Naive thymus-derived CD4-positive, alpha-beta T cell (primary cell): Measurements from ENCODE around the gene GSDMA. TPM values are rescaled to one million over a fixed set of nuclear protein-coding genes. Genes with fewer than 3 reads are reported as not detected.

Experiments
- ATAC-seq: fragments of 150-1000 bp; cut with Tn5 transposase; 2 replicates; pipeline ENCODE4 v1.10.0; 2021; ENCODE audit warnings: mild to moderate bottlenecking, moderate library complexity
- CTCF ChIA-PET: fragments of 350-600 bp; sonication (Branson Sonifier 250); formaldehyde crosslinking; loops from one replicate; lab custom pipeline; 2021; ENCODE audit warnings: antibody characterized with exemption; lab: Charles Lee
- POLR2A ChIA-PET: fragments of 350-600 bp; sonication (Branson Sonifier 250); formaldehyde crosslinking; loops from one replicate; lab custom pipeline; 2021; ENCODE audit warnings: antibody characterized with exemption, inconsistent platforms; lab: Charles Lee
- DNase-seq, 9 donors: peaks; one replicate each; pipeline versions ENCODE4 v3.0.0 to v3.0.0-alpha.2; 2020 to 2022; ENCODE audit warnings: mixed read lengths in 1 of 9
- H3K27ac ChIP-seq: one replicate; pipeline ENCODE4 v1.7.0; 2013; ENCODE audit warnings: mild to moderate bottlenecking, low read depth, low read length, moderate library complexity
- H3K27me3 ChIP-seq, 2 donors: one replicate each; pipeline ENCODE4 v1.7.0; 2013; ENCODE audit warnings: low read length in 2 of 2, mild to moderate bottlenecking in 2 of 2, moderate library complexity in 2 of 2; ENCODE audit not compliant: control insufficient read depth in 2 of 2, insufficient read depth in 2 of 2
- H3K36me3 ChIP-seq, 3 experiments: 1 replicate in 2 of 3; 2 replicates in 1 of 3; pipeline ENCODE4 v1.7.0; 2013; ENCODE audit warnings: low read length in 3 of 3, mild to moderate bottlenecking in 3 of 3, moderate library complexity in 1 of 3; ENCODE audit not compliant: insufficient read depth in 3 of 3, control insufficient read depth in 2 of 3
- H3K4me1 ChIP-seq, 2 donors: one replicate each; pipeline ENCODE4 v1.7.0; 2013; ENCODE audit warnings: low read length in 2 of 2, mild to moderate bottlenecking in 2 of 2, moderate library complexity in 1 of 2; ENCODE audit not compliant: control insufficient read depth in 2 of 2, insufficient read depth in 2 of 2
- H3K4me3 ChIP-seq: 2 replicates; pipeline ENCODE4 v1.7.0; 2013; ENCODE audit warnings: mild to moderate bottlenecking, low read length
- H3K9me3 ChIP-seq, 3 experiments: 1 replicate in 2 of 3; 2 replicates in 1 of 3; pipeline ENCODE4 v1.7.0; 2013; ENCODE audit warnings: low read length in 3 of 3; ENCODE audit not compliant: control insufficient read depth in 2 of 3
- H3K27ac Mint-ChIP-seq, 9 donors: one replicate each; pipeline ENCODE4 v1.8.0; 2020 to 2022; ENCODE audit warnings: mixed read lengths in 9 of 9, mild to moderate bottlenecking in 8 of 9, moderate library complexity in 5 of 9, inconsistent platforms in 2 of 9
- H3K27me3 Mint-ChIP-seq, 5 donors: one replicate each; pipeline ENCODE4 v1.8.0; 2021 to 2022; ENCODE audit warnings: mixed read lengths in 5 of 5, mild to moderate bottlenecking in 1 of 5
- H3K36me3 Mint-ChIP-seq, 5 donors: one replicate each; pipeline ENCODE4 v1.8.0; 2020 to 2022; ENCODE audit warnings: mixed read lengths in 5 of 5, mild to moderate bottlenecking in 3 of 5, inconsistent platforms in 1 of 5
- H3K4me1 Mint-ChIP-seq, 7 donors: one replicate each; pipeline ENCODE4 v1.8.0; 2020 to 2022; ENCODE audit warnings: mixed read lengths in 7 of 7, mild to moderate bottlenecking in 3 of 7, inconsistent platforms in 1 of 7
- H3K4me3 Mint-ChIP-seq, 10 donors: one replicate each; pipeline ENCODE4 v1.8.0; 2020 to 2022; ENCODE audit warnings: mild to moderate bottlenecking in 10 of 10, mixed read lengths in 10 of 10, moderate library complexity in 6 of 10, inconsistent platforms in 2 of 10
- H3K9me3 Mint-ChIP-seq, 11 donors: one replicate each; pipeline ENCODE4 v1.8.0; 2020 to 2022; ENCODE audit warnings: mixed read lengths in 11 of 11, mild to moderate bottlenecking in 4 of 11, inconsistent platforms in 1 of 11, moderate library complexity in 1 of 11
- intact Hi-C, 2 donors: fragments of 100-400 bp; cut with micrococcal nuclease; formaldehyde crosslinking; loops; one replicate each; pipeline ENCODE4 v1.15.1; 2023
- polyA plus RNA-seq, 2 donors: library from polyadenylated mRNA; unstranded; fragments of 300-500 nt; fragmentation: Illumina TruSeq; gene quantifications; one replicate each; pipeline ENCODE4 v1.2.3, GENCODE V29; 2021
- total RNA-seq, 6 experiments: library from RNA in 5 of 6; stranded (reverse) in 5 of 6; gene quantifications; 1 replicate in 5 of 6; 2 replicates in 1 of 6; pipeline ENCODE4 v1.2.3 and lab custom pipeline; 2021 to 2026

GSDMA gene
- total and polyA plus RNA-seq, 7 experiments from 2014 or later: 0.22 to 2.4 (median 0.69) TPM; not detected in 2

DNA sequence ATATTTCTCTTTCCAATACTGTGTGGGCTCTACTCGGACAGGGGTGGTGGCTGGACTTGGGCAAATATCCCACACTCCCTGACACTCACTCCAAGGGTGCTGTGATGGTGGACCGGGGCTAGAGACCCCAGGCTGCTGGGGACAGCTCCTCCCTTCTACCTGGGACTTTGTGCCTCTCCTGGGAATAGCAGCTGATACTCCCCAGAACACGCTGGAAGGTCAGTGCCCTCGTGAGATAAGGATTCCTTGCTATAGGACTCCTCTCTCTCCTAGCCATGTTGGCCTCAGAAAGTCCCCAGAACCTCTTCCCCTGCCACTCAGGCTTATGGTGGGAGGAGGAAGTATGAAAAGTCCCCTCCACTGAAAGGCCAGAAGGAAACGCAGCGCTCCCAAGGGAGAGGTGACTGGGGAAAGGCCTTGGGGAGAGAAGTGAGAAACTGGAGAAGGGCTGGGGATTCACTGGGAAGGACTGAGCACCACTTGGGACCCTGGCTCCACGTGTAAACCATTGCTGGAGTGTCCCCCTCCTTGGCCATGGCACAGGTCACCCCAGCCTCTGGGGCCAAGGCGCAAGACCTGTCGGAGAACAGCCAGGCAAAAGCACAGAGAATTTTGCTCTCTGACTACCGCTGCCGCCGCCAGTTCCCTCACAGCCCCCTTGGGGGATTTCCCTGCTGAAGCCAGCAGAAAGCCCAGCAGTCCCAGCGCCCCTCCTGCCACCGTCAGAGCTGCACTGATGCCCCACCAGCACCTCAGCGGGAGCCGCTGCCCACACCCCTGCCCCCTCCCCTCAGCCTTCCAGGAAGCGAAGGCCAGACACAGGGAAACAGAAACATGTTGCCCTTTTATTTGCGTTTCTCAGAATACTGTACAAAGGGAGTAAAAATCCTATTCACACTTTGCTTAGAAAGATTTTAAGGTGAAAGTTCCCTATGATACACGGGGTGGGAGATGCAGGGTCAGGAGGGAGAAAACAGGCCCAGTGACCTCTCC, 42.3 kb upstream of the GSDMA start:
- intact Hi-C loops: no loop called here
- H3K27me3 Mint-ChIP-seq: no peaks in the 10 kb centered on the region
- H3K27ac ChIP-seq: peak overlapping the region; percentile 87
- H3K9me3 ChIP-seq: no peaks in the 10 kb centered on the region
- peak overlapping the region; percentile 54 to 96 (median 91) for H3K27ac Mint-ChIP-seq
- ChIA-PET CTCF (interaction anchor here (0.6 kb wide), 1 partner anchor 456 kb away, joined by 3 read pairs; no protein-coding TSS in a partner anchor), POLR2A (no interaction called here)
- H3K36me3 Mint-ChIP-seq: peaks cover 11 to 74% (median 41%) of the 10 kb centered on the region in 5 donors
- H3K27me3 ChIP-seq: no peaks in the 10 kb centered on the region
- peaks cover 15 to 54% (median 22%) of the 10 kb centered on the region in 3 experiments for H3K36me3 ChIP-seq
- peaks cover 21 to 84% (median 78%) of the 10 kb centered on the region in 7 donors for H3K4me1 Mint-ChIP-seq
- DNase-seq (peak in 3 of 9 donors; percentile 27 to 53 (median 41)), ATAC-seq (peak; percentile 73)
- no peak overlapping the region for H3K4me3 ChIP-seq
- H3K4me3 Mint-ChIP-seq: peak overlapping the region in 9 of 10 donors; percentile 34 to 97 (median 59)
- H3K9me3 Mint-ChIP-seq: no peaks in the 10 kb centered on the region
- peaks cover 49 to 64% of the 10 kb centered on the region in 2 donors for H3K4me1 ChIP-seq

GRCh38 chr17:39921323-39921722, 41.5 kb upstream of the GSDMA start:
- H3K9me3 Mint-ChIP-seq: no peaks in the 10 kb centered on the region
- Histone ChIP-seq H3K9me3 (no peaks in the 10 kb centered on the region), H3K27me3 (no peaks in the 10 kb centered on the region), H3K4me1 (peaks cover 57 to 72% of the 10 kb centered on the region in 2 donors), H3K27ac (peak overlapping the region; percentile 87), H3K4me3 (no peak overlapping the region), H3K36me3 (peaks cover 15 to 54% (median 22%) of the 10 kb centered on the region in 3 experiments)
- CTCF ChIA-PET: interaction anchor here (0.6 to 1.4 kb wide), 2 partner anchors 49 to 456 kb away, joined by 3 to 4 read pairs; no protein-coding TSS in a partner anchor
- peaks cover 11 to 76% (median 39%) of the 10 kb centered on the region in 5 donors for H3K36me3 Mint-ChIP-seq
- ATAC-seq (no peak), DNase-seq (no peak)
- POLR2A ChIA-PET: interaction anchor here (0.7 kb wide), 1 partner anchor 12 kb away, joined by 4 read pairs; no protein-coding TSS in a partner anchor
- peaks cover 21 to 89% (median 81%) of the 10 kb centered on the region in 7 donors for H3K4me1 Mint-ChIP-seq
- no peaks in the 10 kb centered on the region for H3K27me3 Mint-ChIP-seq
- intact Hi-C loops: no loop called here
- H3K4me3 Mint-ChIP-seq: peak overlapping the region in 8 of 10 donors; percentile 18 to 97 (median 61)
- peak overlapping the region in 8 of 9 donors; percentile 54 to 96 (median 92) for H3K27ac Mint-ChIP-seq

DNA sequence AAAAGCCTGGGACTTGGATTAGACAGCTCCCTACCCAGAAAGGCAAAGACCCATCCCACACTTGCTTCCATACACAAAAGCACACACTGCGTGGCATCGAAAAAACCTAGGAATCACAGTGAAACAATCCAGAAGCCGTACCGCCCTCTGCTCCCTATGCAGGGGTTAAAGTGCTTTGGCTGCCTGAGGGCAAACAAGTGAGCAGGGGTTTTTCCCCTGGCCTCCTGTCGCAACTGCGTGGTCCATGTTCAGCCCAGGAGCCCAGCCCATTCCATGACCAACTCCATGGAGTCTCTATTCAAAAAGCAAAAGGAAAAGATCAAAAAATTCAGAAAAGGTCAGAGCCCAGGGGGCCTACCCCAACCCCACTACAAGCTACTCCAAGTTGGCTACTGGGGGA, 40.8 kb upstream of the GSDMA start:
- Mint-ChIP-seq H3K9me3 (no peaks in the 10 kb centered on the region), H3K4me3 (peak overlapping the region; percentile 38 to 97 (median 58)), H3K4me1 (peaks cover 21 to 87% (median 81%) of the 10 kb centered on the region in 7 donors), H3K27me3 (no peaks in the 10 kb centered on the region), H3K36me3 (peaks cover 11 to 74% (median 36%) of the 10 kb centered on the region in 5 donors), H3K27ac (peak overlapping the region; percentile 54 to 96 (median 91))
- POLR2A ChIA-PET: interaction anchor here (0.7 to 1.5 kb wide), 2 partner anchors 13 to 191 kb away, joined by 4 read pairs; no protein-coding TSS in a partner anchor
- Histone ChIP-seq H3K27ac (peak overlapping the region; percentile 87), H3K9me3 (no peaks in the 10 kb centered on the region), H3K4me3 (no peak overlapping the region), H3K27me3 (no peaks in the 10 kb centered on the region), H3K36me3 (peaks cover 15 to 60% (median 19%) of the 10 kb centered on the region in 3 experiments), H3K4me1 (peaks cover 59 to 72% of the 10 kb centered on the region in 2 donors)
- ATAC-seq (no peak), DNase-seq (no peak)
- CTCF ChIA-PET: interaction anchor here (1.4 to 1.6 kb wide), 2 partner anchors 50 to 300 kb away, joined by 4 read pairs; no protein-coding TSS in a partner anchor
- intact Hi-C loops: no loop called here

DNA sequence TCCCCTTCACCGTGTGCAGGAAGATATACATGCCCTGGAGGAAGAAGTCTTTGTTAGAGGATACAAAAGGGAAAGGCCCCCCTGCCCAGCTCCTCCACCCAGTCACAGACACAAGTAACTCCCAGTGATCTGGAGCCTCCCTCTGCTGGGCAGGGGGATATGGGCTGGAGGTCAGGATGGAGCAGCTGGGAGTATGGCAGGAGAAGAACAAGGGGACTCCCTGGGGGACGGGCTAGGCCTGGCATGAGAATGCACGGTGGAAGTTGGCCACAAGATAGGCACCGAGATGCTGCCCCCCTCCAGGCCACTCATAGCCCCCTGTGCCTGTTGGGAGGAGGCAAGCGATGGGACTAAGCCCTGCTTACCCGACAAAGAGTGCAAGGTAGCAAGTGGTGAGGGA, 39.6 kb upstream of the GSDMA start:
- no peak for ATAC-seq
- H3K4me1 ChIP-seq: peaks cover 67 to 74% of the 10 kb centered on the region in 2 donors
- H3K27me3 Mint-ChIP-seq: no peaks in the 10 kb centered on the region
- peaks cover 11 to 64% (median 31%) of the 10 kb centered on the region in 5 donors for H3K36me3 Mint-ChIP-seq
- H3K4me3 ChIP-seq: no peak overlapping the region
- H3K4me1 Mint-ChIP-seq: peaks cover 26 to 83% (median 81%) of the 10 kb centered on the region in 7 donors
- H3K27ac ChIP-seq: peak overlapping the region; percentile 87
- no peaks in the 10 kb centered on the region for H3K9me3 Mint-ChIP-seq
- no peak for DNase-seq
- peak overlapping the region; percentile 58 to 96 (median 86) for H3K27ac Mint-ChIP-seq
- CTCF ChIA-PET: interaction anchor here (1.6 kb wide), 1 partner anchor 301 kb away, joined by 4 read pairs; no protein-coding TSS in a partner anchor
- peak overlapping the region; percentile 29 to 97 (median 62) for H3K4me3 Mint-ChIP-seq
- POLR2A ChIA-PET: interaction anchor here (0.8 to 1.5 kb wide), 4 partner anchors 12 to 190 kb away, joined by 3 to 4 read pairs (median 4); no protein-coding TSS in a partner anchor
- intact Hi-C loops: no loop called here
- peaks cover 15 to 64% (median 16%) of the 10 kb centered on the region in 3 experiments for H3K36me3 ChIP-seq
- no peaks in the 10 kb centered on the region for H3K9me3 ChIP-seq
- H3K27me3 ChIP-seq: no peaks in the 10 kb centered on the region

GRCh38 chr17:39923836-39924690, 38.7 kb upstream of the GSDMA start:
- Histone ChIP-seq H3K36me3 (peaks cover 15 to 61% (median 16%) of the 10 kb centered on the region in 3 experiments), H3K4me3 (peak overlapping the region; percentile 82)
- CTCF ChIA-PET: interaction anchor here (0.6 to 1.6 kb wide), 3 partner anchors 44 to 302 kb away, joined by 3 to 4 read pairs (median 4); no protein-coding TSS in a partner anchor

More at GRCh38 chr17:39923836-39924690, 38.7 kb upstream of the GSDMA start:
- Mint-ChIP-seq H3K27me3 (no peaks in the 10 kb centered on the region), H3K36me3 (peaks cover 11 to 57% (median 26%) of the 10 kb centered on the region in 5 donors), H3K4me3 (peak overlapping the region; percentile 90 to 98 (median 92)), H3K4me1 (peaks cover 24 to 80% (median 75%) of the 10 kb centered on the region in 7 donors), H3K9me3 (no peaks in the 10 kb centered on the region), H3K27ac (peak overlapping the region; percentile 84 to 97 (median 93))
- intact Hi-C loops: no loop called here
- DNase-seq (no peak), ATAC-seq (no peak)
- Histone ChIP-seq H3K27ac (peak overlapping the region; percentile 87), H3K27me3 (no peaks in the 10 kb centered on the region), H3K9me3 (no peaks in the 10 kb centered on the region), H3K4me1 (peaks cover 67 to 75% of the 10 kb centered on the region in 2 donors)
- POLR2A ChIA-PET: interaction anchor here (0.9 kb wide), 1 partner anchor 28 kb away, joined by 3 read pairs; no protein-coding TSS in a partner anchor
